Measurements from ENCODE around the gene RFLNA.

Gene RFLNA

GRCh38 chr12:124294780-124295341, at the start of gene RFLNA:
Gene RFLNA, plus strand, starts transcription at chr12:124295093. Its CDS starts 337 bp downstream, at chr12:124295430.
- no peak for DNase-seq

GRCh38 chr12:124247331-124247730, 47.6 kb upstream of the RFLNA start:
- DNase-seq = no peak

- no peak for DNase-seq
These were observed 45.7 kb upstream of the RFLNA start for GRCh38 chr12:124248941-124249825.

- DNase-seq = no peak
These were observed 43.7 kb upstream of the RFLNA start for GRCh38 chr12:124251186-124251585.

GRCh38 chr12:124252964-124253363, 41.9 kb upstream of the RFLNA start:
- no peak for DNase-seq

GRCh38 chr12:124254126-124254525, 40.8 kb upstream of the RFLNA start:
- DNase-seq = no peak

- no peak for DNase-seq
These were observed 35.5 kb upstream of the RFLNA start for GRCh38 chr12:124259154-124260066.

GRCh38 chr12:124261885-124262284, 33.0 kb upstream of the RFLNA start:
- no peak for DNase-seq

- no peak for DNase-seq
These were observed 30.7 kb upstream of the RFLNA start for GRCh38 chr12:124264089-124264795.

- no peak for DNase-seq
These were observed 30.0 kb upstream of the RFLNA start for GRCh38 chr12:124264879-124265278.

GRCh38 chr12:124267205-124267778, 27.6 kb upstream of the RFLNA start:
- no peak for DNase-seq

- DNase-seq = no peak
These were observed 24.2 kb upstream of the RFLNA start for GRCh38 chr12:124270671-124271070.

GRCh38 chr12:124273630-124274029, 21.3 kb upstream of the RFLNA start:
- DNase-seq = peak; percentile 45

- no peak for DNase-seq
These were observed 18.6 kb upstream of the RFLNA start for GRCh38 chr12:124276337-124276736.

- DNase-seq = no peak
These were observed 17.3 kb upstream of the RFLNA start for GRCh38 chr12:124277394-124278241.

GRCh38 chr12:124278389-124279101, 16.3 kb upstream of the RFLNA start:
- DNase-seq = no peak

GRCh38 chr12:124279315-124279714, 15.6 kb upstream of the RFLNA start:
- DNase-seq = no peak

- no peak for DNase-seq
These were observed 15.0 kb upstream of the RFLNA start for GRCh38 chr12:124279846-124280360.

- no peak for DNase-seq
These were observed 13.6 kb upstream of the RFLNA start for GRCh38 chr12:124281309-124281708.

GRCh38 chr12:124282287-124282686, 12.6 kb upstream of the RFLNA start:
- DNase-seq = no peak
